K562 (cell line): ENCODE measurements around the gene SCUBE1. TPM values are rescaled to one million over a fixed set of nuclear protein-coding genes. Genes with fewer than 3 reads are reported as not detected.

Experiments
- CAMTA2 ChIP-seq: fragments of 250-450 bp; sonication (Bioruptor Pico); conservative IDR thresholded peaks from 2 replicates; pipeline ENCODE4 v1.5.1; 2022
- GTF3C2 ChIP-seq: IDR thresholded peaks from 3 replicates; pipeline ENCODE4 v1.6.1; 2011; ENCODE audit warnings: borderline replicate concordance, mild to moderate bottlenecking, moderate library complexity; ENCODE audit not compliant: insufficient read length; ENCODE audit errors: extremely low read depth
- PBX2 ChIP-seq, 2 experiments: IDR thresholded peaks in 1 of 2; conservative IDR thresholded peaks in 1 of 2; 2 replicates each; pipeline ENCODE4 v1.6.1; 2016; ENCODE audit warnings: low read depth in 2 of 2, mild to moderate bottlenecking in 1 of 2, missing compliant biosample characterization in 1 of 2, missing genetic modification characterization in 1 of 2, moderate library complexity in 1 of 2
- ZNF518B ChIP-seq: fragments of 250-450 bp; sonication (Bioruptor Pico); IDR thresholded peaks from 2 replicates; pipeline ENCODE4 v1.5.0; 2021; ENCODE audit warnings: mild to moderate bottlenecking, moderate library complexity
- polyA plus RNA-seq, 8 experiments: library from polyadenylated mRNA; depleted of rRNA in 4 of 8; stranded (reverse) in 5 of 8; unstranded in 3 of 8; fragments of >200 nt; fragmentation: Nextera tagmentation in 2 of 8; fragmentation: Illumina TruSeq in 1 of 8; extraction: Ambion mirVana in 2 of 8; extraction: Trizol in 1 of 8; gene quantifications; 2 replicates each; pipeline versions ENCODE4 v1.2.1 to v1.2.3, GENCODE V29; 2011 to 2014; ENCODE audit warnings: inconsistent platforms in 1 of 8, missing spikeins in 1 of 8
- total RNA-seq, 7 experiments: library from RNA; depleted of rRNA in 6 of 7; stranded (reverse); fragments of >200 nt in 6 of 7; fragmentation: Illumina TruSeq in 2 of 7; extraction: Trizol in 2 of 7; gene quantifications; 2 replicates each; pipeline versions ENCODE4 v1.2.1 to v1.2.3, GENCODE V29; 2011 to 2021; ENCODE audit warnings: low replicate concordance in 1 of 7

SCUBE1 gene
- total and polyA plus RNA-seq, 9 of the 15 experiments (the other 6 are each of a cell fraction or from before 2014, with no cell fraction given) = 0.03 to 0.47 (median 0.29) TPM; not detected in 6

GRCh38 chr22:43242627-43243026 lies 100.5 kb downstream of the SCUBE1 start (continued):
- TF ChIP-seq ZNF518B (no peak), PBX2 (CRISPR knock-in tag; IDR thresholded peaks at IDR 0.05; ENCODE audit: low read depth) (no peak), PBX2 (tag; conservative IDR thresholded peaks at IDR 0.05; ENCODE audit: low read depth) (no peak), GTF3C2 (no peak), CAMTA2 (CRISPR knock-in tag) (no peak)
